Stimulated activated CD8-positive, alpha-beta memory T cell treated with anti-CD3 and anti-CD28 coated beads, Interleukin-4, amount 100 ng/mL, for 48 hours (primary cell): ENCODE measurements around the gene UGT2B10.

Source experiments
- DNase-seq: peaks from one replicate; pipeline ENCODE4 v3.0.0-alpha.2; 2020

The UGT2B10 gene

DNA sequence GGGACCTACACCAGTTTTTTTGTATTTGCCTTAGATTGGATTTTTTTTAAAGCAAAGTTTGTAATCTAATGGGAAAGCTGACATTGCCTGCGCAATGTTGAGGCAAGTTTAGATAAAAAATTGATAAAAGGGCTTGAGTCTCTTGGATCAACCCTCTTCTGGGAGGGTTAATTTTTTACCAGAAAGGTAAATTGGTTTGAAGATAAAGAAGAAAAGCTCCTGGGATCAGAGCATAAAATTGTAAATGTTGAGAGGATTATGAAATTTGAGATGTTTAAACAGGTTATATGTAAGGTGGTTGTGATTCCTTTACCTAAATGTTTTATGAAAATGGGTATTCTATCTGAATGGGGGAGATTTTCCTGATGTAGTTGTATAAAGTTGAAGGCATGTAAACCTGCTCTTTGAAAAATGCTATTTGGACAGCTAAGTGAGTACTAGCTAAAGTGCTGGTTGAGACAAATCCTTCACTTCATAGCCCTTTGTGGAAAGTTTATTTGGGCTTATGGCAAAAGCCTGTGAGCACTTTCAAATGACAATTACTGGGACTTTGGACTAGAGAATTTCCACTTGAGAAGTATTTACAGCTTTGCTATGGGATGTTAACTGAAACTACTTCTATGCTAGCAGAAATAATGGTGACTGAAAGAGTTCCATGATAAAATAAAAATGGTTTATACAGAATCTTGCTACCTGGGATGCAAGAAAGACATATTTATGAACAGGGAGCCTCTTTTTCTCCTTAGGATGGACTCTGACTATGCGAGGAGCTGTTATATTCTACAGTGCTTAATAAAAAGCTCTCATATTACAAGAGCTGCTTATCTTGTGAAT lies 56.2 kb downstream of the UGT2B10 start:
- DNase-seq: no peak

GRCh38 chr4:68872643-68873502 lies 57.1 kb downstream of the UGT2B10 start:
- no peak for DNase-seq

GRCh38 chr4:68874507-68874906 lies 58.7 kb downstream of the UGT2B10 start:
- DNase-seq: no peak

DNA sequence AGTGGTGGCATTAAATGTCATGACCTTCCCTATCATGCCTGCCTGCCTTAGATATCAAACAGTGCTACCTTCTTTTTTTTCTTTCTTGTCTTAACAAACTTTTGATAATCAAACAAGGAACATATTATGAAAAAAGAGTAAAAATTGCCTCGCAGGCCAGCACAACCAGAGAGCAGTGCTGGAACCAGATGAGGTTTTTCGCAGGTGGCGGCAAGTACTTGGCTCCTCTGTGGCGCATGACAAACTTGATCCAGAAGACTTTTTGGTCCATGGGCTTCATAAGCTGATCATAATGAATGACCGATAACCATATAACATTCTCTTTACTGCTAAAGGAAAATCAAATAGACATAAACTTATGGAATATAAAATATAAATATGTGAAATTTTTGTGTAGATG lies 61.8 kb downstream of the UGT2B10 start:
- no peak for DNase-seq

DNA sequence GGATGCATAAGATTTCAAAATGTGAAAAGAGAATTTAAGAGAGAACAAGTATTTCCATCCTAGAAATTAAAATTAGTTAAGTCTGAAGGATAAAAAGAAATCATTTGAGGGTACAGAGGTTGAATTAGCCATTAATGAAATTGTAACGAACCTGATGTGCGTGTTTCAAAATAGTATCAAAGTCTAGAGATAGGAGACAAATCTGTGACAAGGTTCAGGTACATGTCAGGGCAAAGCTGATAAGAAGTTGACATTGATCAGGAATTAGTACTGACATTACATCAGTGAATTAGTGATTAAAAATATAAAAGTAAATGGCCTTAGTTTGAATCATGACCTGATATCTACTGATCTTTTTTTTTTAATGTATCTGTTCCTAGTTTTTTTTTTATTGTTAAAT lies 62.3 kb downstream of the UGT2B10 start:
- no peak for DNase-seq
